GM19240 (cell line): ENCODE data around the gene LRRC75A.
"Not testable (repeated sequence)": the region's sequence is repeated elsewhere in the genome, so short reads cannot be mapped to it uniquely, and the experiment has no call there.

Source experiments
- DNase-seq: peaks from one replicate; pipeline ENCODE4 v3.0.0; 2011; ENCODE audit warnings: low spot score; ENCODE audit not compliant: insufficient read length

LRRC75A gene, protein sequence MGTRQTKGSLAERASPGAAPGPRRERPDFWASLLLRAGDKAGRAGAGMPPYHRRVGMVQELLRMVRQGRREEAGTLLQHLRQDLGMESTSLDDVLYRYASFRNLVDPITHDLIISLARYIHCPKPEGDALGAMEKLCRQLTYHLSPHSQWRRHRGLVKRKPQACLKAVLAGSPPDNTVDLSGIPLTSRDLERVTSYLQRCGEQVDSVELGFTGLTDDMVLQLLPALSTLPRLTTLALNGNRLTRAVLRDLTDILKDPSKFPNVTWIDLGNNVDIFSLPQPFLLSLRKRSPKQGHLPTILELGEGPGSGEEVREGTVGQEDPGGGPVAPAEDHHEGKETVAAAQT

GRCh38 chr17:16491703-16492612 lies at the start of gene LRRC75A:
LRRC75A (minus strand) TSS chr17:16492193; CDS start chr17:16491990, 203 bp downstream.
- DNase-seq: peak; percentile 59

- DNase-seq: no peak
Observed at GRCh38 chr17:16537130-16537458, 45.1 kb upstream of the LRRC75A start.

DNA sequence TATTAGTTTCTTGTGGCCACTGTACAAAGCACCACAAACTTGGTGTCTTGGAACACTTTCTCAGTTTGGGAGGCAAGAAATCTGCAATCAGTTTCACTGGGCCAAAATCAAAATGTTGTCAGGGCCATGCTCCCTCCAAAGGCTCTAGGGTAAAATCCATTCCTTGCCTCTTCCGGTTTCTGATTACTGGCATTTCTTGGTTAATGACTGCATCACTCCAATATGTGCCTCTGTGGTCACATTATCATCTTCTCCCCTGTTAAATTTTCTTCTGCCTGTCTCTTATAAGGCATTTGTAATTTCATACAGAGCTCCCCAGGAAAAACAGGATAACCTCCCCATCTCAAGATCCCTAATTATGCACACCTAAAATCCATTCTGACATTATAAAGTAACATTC lies 42.2 kb upstream of the LRRC75A start:
- no peak for DNase-seq

DNA sequence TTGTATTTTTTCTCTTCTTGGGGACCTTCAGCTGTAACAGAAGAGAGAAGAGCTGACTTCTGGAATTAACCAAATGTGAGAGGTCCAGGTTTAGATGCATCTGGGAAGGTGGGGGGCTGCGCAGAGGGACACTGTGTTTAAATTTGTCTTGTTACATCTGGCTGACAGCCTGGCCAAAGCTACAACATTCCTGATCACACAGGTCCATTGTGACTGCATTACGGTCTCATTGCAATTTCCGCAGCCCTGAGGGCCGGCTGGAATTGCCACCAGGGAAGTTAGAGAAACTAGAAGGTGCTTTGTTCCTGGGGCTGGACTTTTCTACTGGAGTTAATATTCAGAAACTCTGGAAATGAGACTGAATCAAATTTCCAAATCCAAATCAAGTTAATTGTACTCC lies 37.9 kb upstream of the LRRC75A start:
- DNase-seq: no peak

DNA sequence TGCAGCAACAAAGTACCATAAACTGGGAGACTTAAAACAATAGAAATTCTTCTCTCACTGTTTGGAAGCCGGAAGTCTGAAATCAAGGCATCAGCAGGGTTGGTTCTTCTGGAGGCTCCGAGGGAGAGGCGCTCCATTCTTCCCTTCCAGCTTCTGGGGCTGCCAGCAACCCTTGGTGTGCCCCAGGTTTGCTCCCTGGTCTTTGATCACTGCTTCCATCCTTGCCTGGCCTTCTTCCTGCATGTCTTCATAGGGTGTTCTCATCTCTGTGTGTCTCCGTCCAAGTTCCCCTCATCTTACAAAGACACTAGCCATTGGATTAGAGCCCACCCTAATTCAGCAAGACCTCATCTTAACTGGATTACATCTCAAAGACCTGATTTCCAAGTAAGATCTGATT lies 35.3 kb upstream of the LRRC75A start:
- no peak for DNase-seq

- not testable (repeated sequence) for DNase-seq
Observed at GRCh38 chr17:16525556-16525955, 33.6 kb upstream of the LRRC75A start.

DNA sequence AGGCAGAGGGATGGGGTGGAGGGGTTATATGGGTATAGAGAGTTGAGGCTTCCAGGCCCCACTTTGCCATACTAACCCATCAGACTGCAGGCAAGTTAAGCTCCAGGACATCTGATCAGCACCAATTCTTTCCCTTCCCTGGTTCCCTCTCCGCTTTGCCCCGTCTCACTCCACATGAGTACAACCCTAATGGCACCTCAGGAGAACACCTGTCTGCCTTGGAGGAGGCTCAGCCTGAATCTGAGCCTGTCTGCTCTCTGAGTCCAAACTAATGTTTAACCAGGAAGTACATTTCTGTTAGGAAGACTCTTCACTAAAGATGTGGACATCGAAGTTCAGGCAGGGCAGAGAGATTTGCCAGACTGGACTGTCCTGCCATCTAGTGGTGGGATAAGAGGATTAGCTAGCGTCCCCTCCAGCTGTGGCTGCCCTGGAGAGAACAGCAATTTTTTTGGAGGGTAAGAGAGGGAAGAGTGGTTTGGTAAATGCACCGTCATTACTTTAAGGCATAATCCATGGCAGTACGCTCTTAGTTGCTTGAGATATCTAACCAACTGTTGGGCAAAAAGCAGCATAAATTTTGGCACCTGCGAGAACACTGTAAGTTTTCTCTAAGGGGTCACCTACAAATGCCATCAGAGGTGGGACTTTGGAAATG lies 29.2 kb upstream of the LRRC75A start:
- peak; percentile 85 for DNase-seq

GRCh38 chr17:16519021-16519420 lies 27.0 kb upstream of the LRRC75A start:
- DNase-seq: no peak

GRCh38 chr17:16517477-16517876 lies 25.5 kb upstream of the LRRC75A start:
- no peak for DNase-seq

DNA sequence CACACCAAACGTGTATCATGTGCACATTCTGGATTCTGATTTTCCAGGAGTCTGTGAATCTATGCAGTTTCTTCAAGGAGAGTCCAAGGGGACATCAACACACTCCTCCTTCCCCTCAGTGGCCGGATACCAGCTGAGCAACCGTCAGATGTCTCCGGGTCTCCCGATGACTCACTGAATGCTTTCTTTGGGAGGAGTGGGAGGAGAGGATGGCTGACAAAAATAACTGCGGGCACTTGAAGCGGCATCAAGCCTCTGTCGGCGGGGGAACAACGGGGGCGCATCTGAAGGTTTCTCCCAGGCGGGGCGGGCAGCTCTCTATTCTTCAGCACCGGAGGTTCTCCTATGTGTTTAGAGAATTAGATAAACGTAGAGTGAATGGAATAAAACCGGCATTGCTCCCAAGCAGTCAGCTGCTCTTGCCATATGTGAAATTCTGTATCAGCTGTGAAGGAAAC lies 24.6 kb upstream of the LRRC75A start:
- DNase-seq: no peak

GRCh38 chr17:16515933-16516332 lies 23.9 kb upstream of the LRRC75A start:
- DNase-seq: no peak

DNA sequence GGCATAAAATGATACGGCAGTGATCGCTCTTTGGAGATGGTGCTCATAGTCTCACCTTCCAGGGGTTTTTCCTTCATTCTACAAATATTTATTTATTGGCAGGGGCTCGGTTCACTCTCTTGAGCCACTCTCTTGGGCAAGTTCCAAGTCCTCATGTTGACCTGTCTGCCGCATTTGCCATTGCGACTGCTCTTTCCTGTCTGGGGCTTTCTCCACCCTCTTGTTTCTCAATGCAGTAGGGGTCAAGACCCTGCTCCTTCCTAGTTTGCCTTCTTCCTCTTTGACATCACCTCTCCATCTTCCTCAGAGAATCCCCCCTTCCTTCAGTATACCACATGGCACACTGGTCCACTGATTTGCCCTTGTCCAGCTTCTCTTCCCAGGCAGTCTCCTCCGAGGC lies 21.9 kb upstream of the LRRC75A start:
- DNase-seq: no peak

- DNase-seq: no peak
Observed at GRCh38 chr17:16512011-16512410, 20.0 kb upstream of the LRRC75A start.

DNA sequence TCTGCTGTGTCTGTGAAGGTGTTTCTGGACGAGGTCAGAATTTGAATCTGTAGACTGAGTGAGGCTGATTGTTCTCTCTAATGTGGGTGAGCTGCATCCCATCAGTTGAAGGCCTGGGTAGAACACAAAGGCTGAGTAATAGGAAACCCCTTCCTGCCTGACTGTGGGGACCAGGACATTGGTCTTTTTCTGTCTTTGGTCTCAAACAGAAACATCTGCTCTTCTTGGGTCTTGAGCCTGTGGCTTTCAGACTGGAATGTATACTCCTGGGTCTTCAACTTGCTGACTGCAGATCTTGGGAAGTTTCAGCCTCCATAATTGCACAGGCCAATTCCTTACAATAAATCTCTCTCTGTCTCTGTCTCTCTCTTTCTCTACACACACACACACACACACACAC lies 19.6 kb upstream of the LRRC75A start:
- DNase-seq: no peak

DNA sequence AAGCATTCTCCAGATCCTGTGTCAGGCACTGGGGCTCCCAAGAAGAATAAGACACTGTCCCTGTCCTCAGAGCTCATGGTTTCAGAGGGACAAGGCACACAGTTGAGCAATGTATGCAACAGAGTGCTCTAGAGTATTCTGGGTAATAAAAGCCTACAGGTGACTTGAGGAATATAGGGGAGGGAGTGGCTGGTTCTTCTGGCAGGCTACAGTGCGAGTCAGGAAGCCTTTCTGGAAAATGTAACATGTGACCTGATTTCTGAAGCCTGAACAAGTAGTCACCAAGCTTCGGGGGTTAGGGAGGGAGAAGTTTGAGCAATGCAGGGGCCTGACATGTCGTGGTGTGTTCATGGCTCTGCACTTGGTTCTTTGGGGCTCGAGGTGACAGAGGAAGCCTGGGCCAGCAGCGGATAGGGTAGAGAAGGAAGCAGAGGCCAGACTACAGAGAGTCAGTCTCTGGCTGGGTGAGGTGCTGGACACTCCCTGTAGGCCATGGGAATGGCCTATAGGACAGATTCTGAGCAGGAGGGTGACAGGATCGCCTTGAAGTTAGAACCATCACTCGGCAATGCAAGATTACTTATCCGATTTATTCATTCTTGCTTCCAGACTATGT lies 16.0 kb upstream of the LRRC75A start:
- DNase-seq: no peak

- DNase-seq: no peak
Observed at GRCh38 chr17:16506188-16506587, 14.2 kb upstream of the LRRC75A start.

DNA sequence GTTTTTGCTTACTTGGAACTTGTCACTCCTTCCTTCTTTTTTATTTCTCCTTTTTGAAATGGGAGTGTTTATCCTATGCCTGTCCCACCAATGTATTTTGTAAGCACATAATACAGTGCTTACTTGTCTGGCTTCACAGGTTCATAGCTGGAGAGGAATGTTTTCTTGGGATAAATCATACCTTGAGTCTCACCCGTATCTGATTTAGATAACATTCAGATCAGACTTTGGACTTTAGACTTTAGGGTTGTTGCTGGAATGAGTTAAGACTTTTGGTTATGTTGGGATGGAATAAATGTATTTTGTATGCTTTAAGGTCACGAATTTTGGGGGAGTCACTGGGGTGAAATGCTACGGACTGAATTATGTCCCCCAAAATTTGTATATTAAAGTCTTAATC lies 13.0 kb upstream of the LRRC75A start:
- DNase-seq: no peak

DNA sequence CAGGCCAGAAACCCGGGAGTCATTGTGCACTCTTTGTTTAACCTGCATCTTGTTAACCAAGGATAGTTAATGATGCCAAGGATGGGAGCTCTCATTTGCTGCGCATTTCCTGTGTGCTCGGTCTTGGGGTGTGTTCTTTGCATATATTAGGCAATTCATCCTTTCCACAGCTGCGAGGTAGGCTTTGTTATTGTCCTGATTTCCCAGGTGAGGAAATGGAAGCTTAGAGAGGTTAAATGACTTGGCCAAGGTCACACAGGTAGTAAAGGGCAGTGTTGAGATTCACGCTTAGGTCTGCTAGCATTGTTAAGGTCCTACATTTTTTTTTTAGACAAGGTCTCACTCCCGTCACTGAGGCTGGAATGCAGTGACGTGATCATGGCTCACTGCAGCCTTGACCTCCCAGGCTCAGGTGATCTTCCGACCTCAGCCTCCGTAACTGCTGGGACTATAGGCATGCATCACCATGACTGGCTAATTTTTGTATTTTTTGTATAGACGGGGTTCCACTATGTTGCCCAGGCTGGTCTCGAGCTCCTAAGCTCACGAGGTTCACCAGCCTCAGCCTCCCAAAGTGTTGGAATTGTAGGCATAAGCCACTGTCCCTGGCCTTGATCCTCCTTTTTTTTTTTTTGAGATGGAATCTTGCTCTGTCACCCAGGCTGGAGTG lies 5.0 kb upstream of the LRRC75A start:
- DNase-seq: no peak

DNA sequence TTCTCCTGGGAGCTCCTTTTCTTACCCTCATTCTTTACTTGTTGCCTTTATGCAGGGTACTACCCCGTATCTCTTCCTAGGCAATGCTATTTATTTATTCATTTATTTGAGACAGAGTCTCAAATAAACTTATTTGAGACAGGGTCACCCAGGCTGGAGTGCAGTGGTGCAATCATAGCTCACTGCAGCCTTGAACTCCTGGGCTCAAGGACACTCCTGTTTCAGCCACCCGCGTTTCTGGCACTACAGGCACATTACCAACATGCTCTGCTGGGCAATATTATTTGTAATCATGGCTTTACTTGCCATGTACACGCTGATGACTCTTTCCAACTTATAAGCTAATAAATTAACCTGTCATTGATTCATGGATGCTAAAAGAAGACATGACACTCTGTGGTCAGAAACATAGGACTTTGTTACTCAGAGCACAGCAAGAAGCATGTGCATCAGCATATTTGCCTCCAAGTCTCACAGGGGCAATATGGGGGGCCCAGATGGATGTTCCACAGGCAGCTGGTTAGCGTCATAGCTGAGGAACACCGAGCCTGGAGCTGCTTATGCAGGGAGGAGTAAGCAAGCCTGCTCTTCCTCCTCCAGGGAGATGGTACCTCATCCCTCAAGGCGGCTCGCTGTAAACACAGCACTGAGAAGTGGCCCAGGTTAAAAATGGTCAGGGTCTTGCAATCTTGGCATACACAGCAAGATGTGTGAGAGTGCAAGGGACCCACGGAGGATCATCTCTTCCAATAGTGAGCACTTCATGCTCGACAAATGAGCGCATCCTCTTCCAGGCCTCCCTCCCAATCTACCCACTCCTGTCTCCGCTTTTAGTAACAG lies 4.2 kb upstream of the LRRC75A start:
- no peak for DNase-seq

DNA sequence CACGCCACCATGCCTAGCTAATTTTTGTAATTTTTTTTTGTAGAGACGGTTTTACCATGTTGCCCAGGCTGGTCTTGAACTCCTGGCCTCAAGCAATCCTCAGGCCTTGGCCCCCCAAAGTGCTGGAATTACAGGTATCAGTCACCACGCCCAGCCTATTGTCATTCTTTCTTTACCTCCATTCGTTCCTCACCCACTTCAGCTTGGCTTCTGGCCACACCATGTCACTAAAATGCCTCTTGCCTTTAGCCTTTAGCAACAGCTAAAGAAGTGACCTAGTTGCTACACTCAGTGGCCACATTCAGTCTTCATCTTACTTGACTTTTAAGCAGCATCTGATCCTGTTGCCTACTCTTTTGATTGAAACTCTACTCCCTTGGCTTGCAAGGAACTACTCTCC lies 3.6 kb upstream of the LRRC75A start:
- no peak for DNase-seq
